Measurements from ENCODE around the gene FAM20C. TPM values are rescaled to one million over a fixed set of nuclear protein-coding genes. Genes with fewer than 3 reads are reported as not detected.

The FAM20C gene
- total RNA-seq, 4 donors from 2014 or later: 9.6 to 35.3 (median 18.6) TPM

GRCh38 chr7:222716-223041 lies 30.3 kb downstream of the FAM20C start:
- H3K4me3 ChIP-seq: no peak overlapping the region
- in situ Hi-C loops (cut with MboI; ENCODE audit: low sequenced_read_pairs in 4 of 4): no loop called here
- no peak for TF ChIP-seq CTCF (IDR thresholded peaks at IDR 0.05 in 4 of 5, conservative IDR thresholded peaks at IDR 0.05 in 1 of 5)
- no peak for TF ChIP-seq POLR2A (IDR thresholded peaks at IDR 0.05)
- intact Hi-C loops (cut with DNase I; ENCODE audit: low total_unique reads): no loop called here
- H3K9me3 ChIP-seq: no peaks in the 10 kb centered on the region
- H3K4me1 ChIP-seq: peaks cover 0 to 29% of the 10 kb centered on the region in 2 donors
- no peak overlapping the region for H3K27ac ChIP-seq
- H3K36me3 ChIP-seq: peaks cover 0 to 9% of the 10 kb centered on the region in 2 donors
- DNase-seq (no peak), ATAC-seq (no peak)
- no peaks in the 10 kb centered on the region for H3K27me3 ChIP-seq

GRCh38 chr7:223118-223800 lies 30.9 kb downstream of the FAM20C start:
- intact Hi-C loops (cut with DNase I; ENCODE audit: low total_unique reads) (no loop called here), in situ Hi-C loops (cut with MboI; ENCODE audit: low sequenced_read_pairs in 4 of 4) (no loop called here)
- peaks cover 0 to 7% of the 10 kb centered on the region in 2 donors for H3K36me3 ChIP-seq
- H3K4me3 ChIP-seq: no peak overlapping the region
- H3K4me1 ChIP-seq: peaks cover under 1 to 34% of the 10 kb centered on the region in 2 donors
- H3K27ac ChIP-seq: no peak overlapping the region
- no peak for ATAC-seq
- DNase-seq: no peak
- TF ChIP-seq CTCF (IDR thresholded peaks at IDR 0.05 in 4 of 5, conservative IDR thresholded peaks at IDR 0.05 in 1 of 5) (no peak), POLR2A (IDR thresholded peaks at IDR 0.05) (no peak)
- no peaks in the 10 kb centered on the region for H3K27me3 ChIP-seq
- H3K9me3 ChIP-seq: no peaks in the 10 kb centered on the region

- Histone ChIP-seq H3K27ac (no peak overlapping the region), H3K27me3 (no peaks in the 10 kb centered on the region), H3K9me3 (no peaks in the 10 kb centered on the region), H3K4me1 (peaks cover 7 to 41% of the 10 kb centered on the region in 2 donors), H3K36me3 (peaks cover 0 to 3% of the 10 kb centered on the region in 2 donors), H3K4me3 (no peak overlapping the region)
- intact Hi-C loops (cut with DNase I; ENCODE audit: low total_unique reads) (no loop called here), in situ Hi-C loops (cut with MboI; ENCODE audit: low sequenced_read_pairs in 4 of 4) (no loop called here)
- DNase-seq (no peak), ATAC-seq (no peak)
- TF ChIP-seq POLR2A (IDR thresholded peaks at IDR 0.05) (no peak), CTCF (IDR thresholded peaks at IDR 0.05 in 4 of 5, conservative IDR thresholded peaks at IDR 0.05 in 1 of 5) (no peak)
Observed at GRCh38 chr7:223861-224260, 31.5 kb downstream of the FAM20C start.

- no peak overlapping the region for H3K4me3 ChIP-seq
Observed at GRCh38 chr7:226281-226895, 34.0 kb downstream of the FAM20C start.

More at GRCh38 chr7:226281-226895, 34.0 kb downstream of the FAM20C start:
- DNase-seq (no peak), ATAC-seq (peak in 1 of 2 donors; percentile 30)
- H3K27ac ChIP-seq: peak overlapping the region in 3 of 4 donors; percentile 8 to 92 (median 39)
- in situ Hi-C loops (cut with MboI; ENCODE audit: low sequenced_read_pairs in 4 of 4) (no loop called here), intact Hi-C loops (cut with DNase I; ENCODE audit: low total_unique reads) (no loop called here)
- no peaks in the 10 kb centered on the region for H3K27me3 ChIP-seq
- no peaks in the 10 kb centered on the region for H3K36me3 ChIP-seq
- TF ChIP-seq POLR2A (IDR thresholded peaks at IDR 0.05) (no peak), CTCF (IDR thresholded peaks at IDR 0.05 in 4 of 5, conservative IDR thresholded peaks at IDR 0.05 in 1 of 5) (no peak)
- H3K9me3 ChIP-seq: no peaks in the 10 kb centered on the region
- peaks cover 30 to 51% of the 10 kb centered on the region in 2 donors for H3K4me1 ChIP-seq

Data from gastrocnemius medialis (tissue), 4 donors.